HEK293 (cell line): Measurements from ENCODE around the gene MRPL4.

Source experiments
- FEZF1 ChIP-seq: fragments of 450-650 bp; formaldehyde crosslinking; IDR thresholded peaks from 2 replicates; pipeline ENCODE4 v1.5.1; 2016; ENCODE audit warnings: missing biosample characterization, missing genetic modification characterization
- KLF16 ChIP-seq: fragments of 450-650 bp; formaldehyde crosslinking; IDR thresholded peaks from 2 replicates; pipeline ENCODE4 v1.5.1; 2017; ENCODE audit warnings: missing biosample characterization, missing genetic modification characterization
- KLF9 ChIP-seq: fragments of 450-650 bp; formaldehyde crosslinking; IDR thresholded peaks from 2 replicates; pipeline ENCODE4 v1.5.1; 2016; ENCODE audit warnings: missing biosample characterization, missing genetic modification characterization, low read depth
- REST ChIP-seq: fragments of 450-650 bp; formaldehyde crosslinking; IDR thresholded peaks from 2 replicates; pipeline ENCODE4 v1.5.1; 2016; ENCODE audit warnings: missing biosample characterization, missing genetic modification characterization
- SP3 ChIP-seq: fragments of 450-650 bp; formaldehyde crosslinking; IDR thresholded peaks from 2 replicates; pipeline ENCODE4 v1.5.1; 2016; ENCODE audit warnings: missing biosample characterization, missing genetic modification characterization
- YY1 ChIP-seq: fragments of 450-650 bp; formaldehyde crosslinking; IDR thresholded peaks from 2 replicates; pipeline ENCODE4 v1.5.1; 2018; ENCODE audit warnings: missing biosample characterization, missing genetic modification characterization
- ZBTB1 ChIP-seq: fragments of 450-650 bp; formaldehyde crosslinking; IDR thresholded peaks from 2 replicates; pipeline ENCODE4 v1.5.1; 2016; ENCODE audit warnings: missing biosample characterization, missing genetic modification characterization
- ZBTB26 ChIP-seq: fragments of 450-650 bp; formaldehyde crosslinking; optimal IDR thresholded peaks from 2 replicates; pipeline ENCODE3; 2016; ENCODE audit warnings: missing biosample characterization, mild to moderate bottlenecking, missing genetic modification characterization
- ZNF121 ChIP-seq: fragments of 450-650 bp; formaldehyde crosslinking; IDR thresholded peaks from 2 replicates; pipeline ENCODE4 v1.5.1; 2016; ENCODE audit warnings: missing biosample characterization, missing genetic modification characterization
- ZNF155 ChIP-seq: fragments of 450-650 bp; formaldehyde crosslinking; IDR thresholded peaks from 2 replicates; pipeline ENCODE4 v1.5.1; 2016; ENCODE audit warnings: missing biosample characterization, missing genetic modification characterization
- ZNF174 ChIP-seq: fragments of 450-650 bp; formaldehyde crosslinking; IDR thresholded peaks from 2 replicates; pipeline ENCODE4 v1.5.0; 2017; ENCODE audit warnings: missing biosample characterization, mild to moderate bottlenecking, missing genetic modification characterization
- ZNF175 ChIP-seq: fragments of 450-650 bp; formaldehyde crosslinking; IDR thresholded peaks from 2 replicates; pipeline ENCODE4 v1.5.1; 2016; ENCODE audit warnings: missing biosample characterization, missing genetic modification characterization
- ZNF19 ChIP-seq: fragments of 450-650 bp; formaldehyde crosslinking; IDR thresholded peaks from 2 replicates; pipeline ENCODE4; 2016; ENCODE audit warnings: missing biosample characterization, missing genetic modification characterization, low read depth
- ZNF26 ChIP-seq: fragments of 450-650 bp; formaldehyde crosslinking; IDR thresholded peaks from 2 replicates; pipeline ENCODE4 v1.5.1; 2016; ENCODE audit warnings: missing biosample characterization, missing genetic modification characterization
- ZNF37A ChIP-seq: fragments of 450-650 bp; IDR thresholded peaks from 2 replicates; pipeline ENCODE4 v1.5.1; 2018; ENCODE audit warnings: missing biosample characterization, missing genetic modification characterization
- ZNF473 ChIP-seq: fragments of 450-650 bp; formaldehyde crosslinking; IDR thresholded peaks from 2 replicates; pipeline ENCODE4 v1.5.1; 2017; ENCODE audit warnings: missing biosample characterization, missing genetic modification characterization
- ZNF621 ChIP-seq: fragments of 450-650 bp; formaldehyde crosslinking; IDR thresholded peaks from 2 replicates; pipeline ENCODE4 v1.5.1; 2017; ENCODE audit warnings: missing biosample characterization, missing genetic modification characterization
- ZNF626 ChIP-seq: fragments of 450-650 bp; sonication (Bioruptor Pico); formaldehyde crosslinking; IDR thresholded peaks from 2 replicates; pipeline ENCODE4 v1.5.1; 2018; ENCODE audit warnings: missing biosample characterization, missing genetic modification characterization, inconsistent platforms
- ZNF629 ChIP-seq: fragments of 450-650 bp; formaldehyde crosslinking; IDR thresholded peaks from 2 replicates; pipeline ENCODE4 v1.5.1; 2017; ENCODE audit warnings: missing biosample characterization, missing genetic modification characterization
- ZNF664 ChIP-seq: fragments of 450-650 bp; formaldehyde crosslinking; IDR thresholded peaks from 2 replicates; pipeline ENCODE4 v1.5.1; 2016; ENCODE audit warnings: missing biosample characterization, missing genetic modification characterization
- ZNF76 ChIP-seq: fragments of 450-650 bp; formaldehyde crosslinking; IDR thresholded peaks from 2 replicates; pipeline ENCODE4; 2016; ENCODE audit warnings: low read depth, missing biosample characterization, missing genetic modification characterization, borderline replicate concordance
- ZNF768 ChIP-seq: fragments of 450-650 bp; formaldehyde crosslinking; IDR thresholded peaks from 2 replicates; pipeline ENCODE4 v1.5.1; 2018; ENCODE audit warnings: missing biosample characterization, mild to moderate bottlenecking, missing genetic modification characterization
- ZNF785 ChIP-seq: fragments of 450-650 bp; formaldehyde crosslinking; IDR thresholded peaks from 2 replicates; pipeline ENCODE4 v1.5.1; 2016; ENCODE audit warnings: missing biosample characterization, missing genetic modification characterization
- ZSCAN16 ChIP-seq: fragments of 450-650 bp; formaldehyde crosslinking; IDR thresholded peaks from 2 replicates; pipeline ENCODE4 v1.5.1; 2016; ENCODE audit warnings: missing biosample characterization, missing genetic modification characterization
- ZSCAN30 ChIP-seq: fragments of 450-650 bp; IDR thresholded peaks from 2 replicates; pipeline ENCODE4 v1.5.1; 2018; ENCODE audit warnings: missing biosample characterization, mild to moderate bottlenecking, missing genetic modification characterization, moderate library complexity
- TF ChIP-seq, protein P1 (sequence below): fragments of 450-650 bp; formaldehyde crosslinking; IDR thresholded peaks from 2 replicates; pipeline ENCODE4 v1.5.1; 2016; ENCODE audit warnings: missing biosample characterization, missing genetic modification characterization
- TF ChIP-seq, protein P2 (sequence below): fragments of 450-650 bp; formaldehyde crosslinking; IDR thresholded peaks from 2 replicates; pipeline ENCODE4 v1.5.1; 2017; ENCODE audit warnings: missing biosample characterization, missing genetic modification characterization
- TF ChIP-seq, protein P3 (sequence below): fragments of 450-650 bp; formaldehyde crosslinking; IDR thresholded peaks from 2 replicates; pipeline ENCODE4 v1.5.1; 2017; ENCODE audit warnings: missing biosample characterization, missing genetic modification characterization

The MRPL4 gene

DNA sequence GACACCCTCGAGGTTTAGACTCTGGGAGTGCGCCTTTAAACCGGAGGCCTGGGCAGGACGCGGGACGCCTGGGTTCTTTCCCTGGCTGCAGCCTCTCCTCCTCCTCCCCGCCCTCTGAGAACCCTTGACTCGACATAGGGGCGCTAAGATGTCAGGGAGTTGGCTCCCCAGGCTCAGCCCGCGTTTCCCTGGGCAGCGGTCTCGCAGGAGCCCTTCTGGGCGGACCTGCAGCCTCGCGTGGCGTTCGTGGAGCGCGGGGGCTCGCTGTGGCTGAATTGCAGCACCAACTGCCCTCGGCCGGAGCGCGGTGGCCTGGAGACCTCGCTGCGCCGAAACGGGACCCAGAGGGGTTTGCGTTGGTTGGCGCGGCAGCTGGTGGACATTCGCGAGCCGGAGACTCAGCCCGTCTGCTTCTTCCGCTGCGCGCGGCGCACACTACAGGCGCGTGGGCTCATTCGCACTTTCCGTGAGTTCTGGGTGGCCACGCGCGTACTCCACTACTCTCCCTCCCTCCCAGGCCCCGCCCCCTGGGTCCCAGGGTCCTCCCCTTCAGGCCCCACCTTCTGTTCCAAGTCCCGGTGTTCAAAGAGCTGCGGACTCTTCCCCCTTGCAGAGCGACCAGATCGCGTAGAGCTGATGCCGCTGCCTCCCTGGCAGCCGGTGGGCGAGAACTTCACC, 39.0 kb downstream of the MRPL4 start (continued):
- TF ChIP-seq ZNF26 (tag by site-specific recombination) (no peak), ZNF473 (tag by site-specific recombination) (no peak), ZNF768 (tag by site-specific recombination) (no peak), ZSCAN30 (tag by site-specific recombination) (no peak), KLF16 (tag by site-specific recombination) (peak; percentile 50; the same call in 1 of the 2 replicates), ZNF626 (tag by site-specific recombination) (no peak), ZSCAN16 (tag by site-specific recombination) (no peak), REST (tag by site-specific recombination) (no peak), ZNF621 (tag by site-specific recombination) (no peak), ZNF629 (tag by site-specific recombination) (no peak), ZNF19 (tag by site-specific recombination) (no peak), YY1 (no peak), FEZF1 (tag by site-specific recombination) (no peak), ZNF121 (no peak), ZNF664 (no peak), KLF9 (tag by site-specific recombination) (peak; percentile 78), ZNF785 (tag by site-specific recombination) (no peak), ZBTB26 (tag by site-specific recombination) (peak; percentile 89), ZNF37A (tag by site-specific recombination) (no peak), ZBTB1 (no peak), ZNF175 (tag by site-specific recombination) (no peak), SP3 (tag by site-specific recombination) (peak; percentile 87), ZNF155 (tag by site-specific recombination) (no peak), ZNF174 (no peak), ZNF76 (tag by site-specific recombination) (peak; percentile 39; the same call in 1 of the 2 replicates)
- TF ChIP-seq, protein P1, sequence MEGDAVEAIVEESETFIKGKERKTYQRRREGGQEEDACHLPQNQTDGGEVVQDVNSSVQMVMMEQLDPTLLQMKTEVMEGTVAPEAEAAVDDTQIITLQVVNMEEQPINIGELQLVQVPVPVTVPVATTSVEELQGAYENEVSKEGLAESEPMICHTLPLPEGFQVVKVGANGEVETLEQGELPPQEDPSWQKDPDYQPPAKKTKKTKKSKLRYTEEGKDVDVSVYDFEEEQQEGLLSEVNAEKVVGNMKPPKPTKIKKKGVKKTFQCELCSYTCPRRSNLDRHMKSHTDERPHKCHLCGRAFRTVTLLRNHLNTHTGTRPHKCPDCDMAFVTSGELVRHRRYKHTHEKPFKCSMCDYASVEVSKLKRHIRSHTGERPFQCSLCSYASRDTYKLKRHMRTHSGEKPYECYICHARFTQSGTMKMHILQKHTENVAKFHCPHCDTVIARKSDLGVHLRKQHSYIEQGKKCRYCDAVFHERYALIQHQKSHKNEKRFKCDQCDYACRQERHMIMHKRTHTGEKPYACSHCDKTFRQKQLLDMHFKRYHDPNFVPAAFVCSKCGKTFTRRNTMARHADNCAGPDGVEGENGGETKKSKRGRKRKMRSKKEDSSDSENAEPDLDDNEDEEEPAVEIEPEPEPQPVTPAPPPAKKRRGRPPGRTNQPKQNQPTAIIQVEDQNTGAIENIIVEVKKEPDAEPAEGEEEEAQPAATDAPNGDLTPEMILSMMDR (tag by site-specific recombination): no peak
- TF ChIP-seq, protein P2, sequence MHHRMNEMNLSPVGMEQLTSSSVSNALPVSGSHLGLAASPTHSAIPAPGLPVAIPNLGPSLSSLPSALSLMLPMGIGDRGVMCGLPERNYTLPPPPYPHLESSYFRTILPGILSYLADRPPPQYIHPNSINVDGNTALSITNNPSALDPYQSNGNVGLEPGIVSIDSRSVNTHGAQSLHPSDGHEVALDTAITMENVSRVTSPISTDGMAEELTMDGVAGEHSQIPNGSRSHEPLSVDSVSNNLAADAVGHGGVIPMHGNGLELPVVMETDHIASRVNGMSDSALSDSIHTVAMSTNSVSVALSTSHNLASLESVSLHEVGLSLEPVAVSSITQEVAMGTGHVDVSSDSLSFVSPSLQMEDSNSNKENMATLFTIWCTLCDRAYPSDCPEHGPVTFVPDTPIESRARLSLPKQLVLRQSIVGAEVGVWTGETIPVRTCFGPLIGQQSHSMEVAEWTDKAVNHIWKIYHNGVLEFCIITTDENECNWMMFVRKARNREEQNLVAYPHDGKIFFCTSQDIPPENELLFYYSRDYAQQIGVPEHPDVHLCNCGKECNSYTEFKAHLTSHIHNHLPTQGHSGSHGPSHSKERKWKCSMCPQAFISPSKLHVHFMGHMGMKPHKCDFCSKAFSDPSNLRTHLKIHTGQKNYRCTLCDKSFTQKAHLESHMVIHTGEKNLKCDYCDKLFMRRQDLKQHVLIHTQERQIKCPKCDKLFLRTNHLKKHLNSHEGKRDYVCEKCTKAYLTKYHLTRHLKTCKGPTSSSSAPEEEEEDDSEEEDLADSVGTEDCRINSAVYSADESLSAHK: no peak
- TF ChIP-seq, protein P3, sequence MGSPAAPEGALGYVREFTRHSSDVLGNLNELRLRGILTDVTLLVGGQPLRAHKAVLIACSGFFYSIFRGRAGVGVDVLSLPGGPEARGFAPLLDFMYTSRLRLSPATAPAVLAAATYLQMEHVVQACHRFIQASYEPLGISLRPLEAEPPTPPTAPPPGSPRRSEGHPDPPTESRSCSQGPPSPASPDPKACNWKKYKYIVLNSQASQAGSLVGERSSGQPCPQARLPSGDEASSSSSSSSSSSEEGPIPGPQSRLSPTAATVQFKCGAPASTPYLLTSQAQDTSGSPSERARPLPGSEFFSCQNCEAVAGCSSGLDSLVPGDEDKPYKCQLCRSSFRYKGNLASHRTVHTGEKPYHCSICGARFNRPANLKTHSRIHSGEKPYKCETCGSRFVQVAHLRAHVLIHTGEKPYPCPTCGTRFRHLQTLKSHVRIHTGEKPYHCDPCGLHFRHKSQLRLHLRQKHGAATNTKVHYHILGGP (tag by site-specific recombination): no peak
